ENCODE measurements around the gene ARG2.

- TF ChIP-seq, protein P1, sequence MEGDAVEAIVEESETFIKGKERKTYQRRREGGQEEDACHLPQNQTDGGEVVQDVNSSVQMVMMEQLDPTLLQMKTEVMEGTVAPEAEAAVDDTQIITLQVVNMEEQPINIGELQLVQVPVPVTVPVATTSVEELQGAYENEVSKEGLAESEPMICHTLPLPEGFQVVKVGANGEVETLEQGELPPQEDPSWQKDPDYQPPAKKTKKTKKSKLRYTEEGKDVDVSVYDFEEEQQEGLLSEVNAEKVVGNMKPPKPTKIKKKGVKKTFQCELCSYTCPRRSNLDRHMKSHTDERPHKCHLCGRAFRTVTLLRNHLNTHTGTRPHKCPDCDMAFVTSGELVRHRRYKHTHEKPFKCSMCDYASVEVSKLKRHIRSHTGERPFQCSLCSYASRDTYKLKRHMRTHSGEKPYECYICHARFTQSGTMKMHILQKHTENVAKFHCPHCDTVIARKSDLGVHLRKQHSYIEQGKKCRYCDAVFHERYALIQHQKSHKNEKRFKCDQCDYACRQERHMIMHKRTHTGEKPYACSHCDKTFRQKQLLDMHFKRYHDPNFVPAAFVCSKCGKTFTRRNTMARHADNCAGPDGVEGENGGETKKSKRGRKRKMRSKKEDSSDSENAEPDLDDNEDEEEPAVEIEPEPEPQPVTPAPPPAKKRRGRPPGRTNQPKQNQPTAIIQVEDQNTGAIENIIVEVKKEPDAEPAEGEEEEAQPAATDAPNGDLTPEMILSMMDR (IDR thresholded peaks at IDR 0.05) = no peak
- no peak for TF ChIP-seq POLR2A (IDR thresholded peaks at IDR 0.05)
Measured at GRCh38 chr14:67644428-67644827, 24.7 kb downstream of the ARG2 start.

Measured in esophagus squamous epithelium (tissue), 4 donors.